HEK293T (cell line): ENCODE results near the gene KCNJ4.

Experiments used
- CTCF ChIA-PET: fragments of 350-600 bp; formaldehyde crosslinking; extraction: SDS; loops from one replicate; lab custom pipeline; 2021; ENCODE audit warnings: antibody characterized with exemption, inconsistent platforms; lab: Yijun Ruan, JAX
- POLR2A ChIA-PET: fragments of 350-600 bp; formaldehyde crosslinking; extraction: SDS; loops from one replicate; lab custom pipeline; 2020; ENCODE audit warnings: antibody characterized with exemption, inconsistent platforms; lab: Yijun Ruan, JAX
- DNase-seq: peaks from one replicate; pipeline ENCODE4 v3.0.0; 2012; ENCODE audit warnings: mixed read lengths; ENCODE audit errors: extremely low spot score
- ARNT ChIP-seq: fragments of 450-650 bp; IDR thresholded peaks from 2 replicates; pipeline ENCODE4 v1.6.1; 2017; ENCODE audit warnings: mild to moderate bottlenecking
- BHLHE40 ChIP-seq: fragments of 450-650 bp; IDR thresholded peaks from 2 replicates; pipeline ENCODE4 v1.6.1; 2016; ENCODE audit warnings: mild to moderate bottlenecking, moderate library complexity, borderline replicate concordance
- CTBP1 ChIP-seq: fragments of 450-650 bp; IDR thresholded peaks from 2 replicates; pipeline ENCODE4 v1.6.1; 2016; ENCODE audit warnings: borderline replicate concordance
- ELF4 ChIP-seq: fragments of 450-650 bp; IDR thresholded peaks from 2 replicates; pipeline ENCODE4 v1.6.1; 2017; ENCODE audit warnings: antibody characterized with exemption
- FOXA1 ChIP-seq: fragments of 450-650 bp; IDR thresholded peaks from 2 replicates; pipeline ENCODE4 v1.6.1; 2016; ENCODE audit warnings: mild to moderate bottlenecking
- FOXK2 ChIP-seq: fragments of 450-650 bp; IDR thresholded peaks from 2 replicates; pipeline ENCODE4 v1.6.1; 2016; ENCODE audit warnings: mild to moderate bottlenecking
- FOXM1 ChIP-seq: fragments of 450-650 bp; IDR thresholded peaks from 2 replicates; pipeline ENCODE4 v1.6.1; 2017; ENCODE audit warnings: mild to moderate bottlenecking, borderline replicate concordance
- HDGF ChIP-seq: fragments of 450-650 bp; IDR thresholded peaks from 2 replicates; pipeline ENCODE4 v1.6.1; 2017; ENCODE audit warnings: antibody characterized with exemption, borderline replicate concordance
- L3MBTL2 ChIP-seq: fragments of 450-650 bp; conservative IDR thresholded peaks from 2 replicates; pipeline ENCODE4 v1.6.1; 2016; ENCODE audit warnings: mild to moderate bottlenecking
- LEF1 ChIP-seq: fragments of 450-650 bp; IDR thresholded peaks from 2 replicates; pipeline ENCODE4 v1.6.1; 2017; ENCODE audit warnings: mild to moderate bottlenecking, borderline replicate concordance
- NFRKB ChIP-seq: fragments of 450-650 bp; IDR thresholded peaks from 2 replicates; pipeline ENCODE4 v1.6.1; 2016; ENCODE audit warnings: mild to moderate bottlenecking, moderate library complexity
- PKNOX1 ChIP-seq: fragments of 450-650 bp; IDR thresholded peaks from 2 replicates; pipeline ENCODE4 v1.6.1; 2016
- SP1 ChIP-seq: fragments of 450-650 bp; IDR thresholded peaks from 2 replicates; pipeline ENCODE4 v1.6.1; 2017
- SUZ12 ChIP-seq: fragments of 450-650 bp; IDR thresholded peaks from 2 replicates; pipeline ENCODE4 v1.6.1; 2016; ENCODE audit warnings: mild to moderate bottlenecking
- TARDBP ChIP-seq: fragments of 450-650 bp; IDR thresholded peaks from 2 replicates; pipeline ENCODE4 v1.6.1; 2016
- ZNF384 ChIP-seq: fragments of 450-650 bp; IDR thresholded peaks from 2 replicates; pipeline ENCODE4 v1.6.1; 2016

Gene KCNJ4

GRCh38 chr22:38456272-38456835 lies 1.4 kb upstream of the KCNJ4 start:
- DNase-seq: no peak
- POLR2A ChIA-PET: interaction anchor here (1.0 to 1.1 kb wide), 2 partner anchors 14 to 34 kb away, joined by 3 to 4 read pairs; no protein-coding TSS in a partner anchor
- TF ChIP-seq NFRKB: no peak
- CTCF ChIA-PET: no interaction called here

- TF ChIP-seq SUZ12 (no peak), SP1 (no peak), HDGF (no peak), NFRKB (no peak), FOXA1 (no peak), TARDBP (no peak), FOXK2 (no peak), ELF4 (no peak), L3MBTL2 (no peak), FOXM1 (peak; percentile 98), LEF1 (peak; percentile 68; the same call in 1 of the 2 replicates), CTBP1 (peak; percentile 73; the same call in 1 of the 2 replicates), ARNT (peak; percentile 84), ZNF384 (no peak), BHLHE40 (no peak), PKNOX1 (no peak)
- CTCF ChIA-PET: no interaction called here
- POLR2A ChIA-PET: interaction anchor here (1.0 to 1.1 kb wide), 2 partner anchors 13 to 33 kb away, joined by 3 to 4 read pairs; no protein-coding TSS in a partner anchor
- DNase-seq: peak; percentile 92
Observed at GRCh38 chr22:38455530-38456271, 702 bp upstream of the KCNJ4 start.

GRCh38 chr22:38454353-38455075 lies 485 bp downstream of the KCNJ4 start:
- POLR2A ChIA-PET: interaction anchor here (1.9 kb wide), 1 partner anchor 13 kb away, joined by 6 read pairs; no protein-coding TSS in a partner anchor
- CTCF ChIA-PET: no interaction called here

GRCh38 chr22:38453996-38454352 lies 1.0 kb downstream of the KCNJ4 start:
- TF ChIP-seq TARDBP (no peak), NFRKB (no peak), HDGF (no peak), ZNF384 (no peak)
- ChIA-PET CTCF (no interaction called here), POLR2A (interaction anchor here (1.2 to 1.9 kb wide), 2 partner anchors 13 to 14 kb away, joined by 3 to 6 read pairs; partner anchors contain the start of gene KDELR3)
- no peak for DNase-seq

More at GRCh38 chr22:38454353-38455075, 485 bp downstream of the KCNJ4 start:
- DNase-seq: no peak
- TF ChIP-seq LEF1: peak; percentile 83
- no peak for TF ChIP-seq SP1

- TF ChIP-seq ARNT (no peak), FOXK2 (no peak), SUZ12 (no peak), LEF1 (no peak), TARDBP (no peak), ELF4 (no peak), FOXA1 (no peak), ZNF384 (no peak), BHLHE40 (no peak), FOXM1 (no peak), L3MBTL2 (no peak), SP1 (no peak), HDGF (no peak), NFRKB (no peak), PKNOX1 (no peak)
- DNase-seq: no peak
- POLR2A ChIA-PET: interaction anchor here (0.7 to 1.9 kb wide), 5 partner anchors 10 to 54 kb away, joined by 3 to 6 read pairs (median 3); partner anchors contain the start of gene KDELR3
- CTCF ChIA-PET: interaction anchor here (1.0 kb wide), 1 partner anchor 19 kb away, joined by 3 read pairs; no protein-coding TSS in a partner anchor
Observed at GRCh38 chr22:38453066-38453672, 1.8 kb downstream of the KCNJ4 start.

GRCh38 chr22:38452373-38453065 lies 2.5 kb downstream of the KCNJ4 start:
- CTCF ChIA-PET: interaction anchor here (1.0 kb wide), 1 partner anchor 18 kb away, joined by 3 read pairs; no protein-coding TSS in a partner anchor
- no peak for DNase-seq
- TF ChIP-seq PKNOX1: no peak
- TF ChIP-seq NFRKB: no peak
- TF ChIP-seq SP1: no peak
- no peak for TF ChIP-seq TARDBP
- TF ChIP-seq FOXM1: no peak
- TF ChIP-seq LEF1: no peak
- TF ChIP-seq HDGF: no peak
- no peak for TF ChIP-seq FOXA1
- no peak for TF ChIP-seq ARNT
- no peak for TF ChIP-seq SUZ12
- TF ChIP-seq ELF4: no peak
- TF ChIP-seq ZNF384: no peak
- no peak for TF ChIP-seq CTBP1
- no peak for TF ChIP-seq FOXK2
- no peak for TF ChIP-seq BHLHE40
- TF ChIP-seq L3MBTL2: no peak
- POLR2A ChIA-PET: interaction anchor here (0.9 to 2.0 kb wide), 5 partner anchors 10 to 54 kb away, joined by 3 to 7 read pairs (median 3); partner anchors contain the start of gene KDELR3
